Muscle of leg (tissue), 11 donors: Measurements from ENCODE around the gene NIN. TPM values are rescaled to one million over a fixed set of nuclear protein-coding genes. Genes with fewer than 3 reads are reported as not detected.

Source experiments
- DNase-seq: peaks from one replicate; pipeline ENCODE4 v3.0.0; 2013
- H3K27ac ChIP-seq: one replicate; pipeline ENCODE4 v1.5.1; 2013; ENCODE audit warnings: mild to moderate bottlenecking, low read length, control low read depth
- H3K27me3 ChIP-seq: one replicate; pipeline ENCODE4 v1.6.1; 2013; ENCODE audit warnings: low read length; ENCODE audit not compliant: control insufficient read depth, insufficient read depth
- H3K36me3 ChIP-seq: one replicate; pipeline ENCODE4 v1.6.1; 2013; ENCODE audit warnings: low read length; ENCODE audit not compliant: control insufficient read depth, insufficient read depth
- H3K4me1 ChIP-seq: one replicate; pipeline ENCODE4 v1.6.1; 2013; ENCODE audit warnings: low read length; ENCODE audit not compliant: control insufficient read depth, insufficient read depth
- H3K4me3 ChIP-seq: one replicate; pipeline ENCODE4 v1.5.1; 2013; ENCODE audit warnings: low read length, control low read depth
- H3K9me3 ChIP-seq: replicated peaks from 2 replicates; pipeline ENCODE4 v1.6.1; 2013; ENCODE audit warnings: low read depth, low read length; ENCODE audit not compliant: control insufficient read depth
- WGBS: methylation state at CpG from one replicate; pipeline ENCODE4 v1.1.5; 2013; ENCODE audit warnings: missing lambda C conversion rate; ENCODE audit not compliant: insufficient coverage; 5-methylcytosine and 5-hydroxymethylcytosine counted together
- polyA plus RNA-seq, 8 donors: library from polyadenylated mRNA; unstranded; fragments of 120-200 nt; gene quantifications; one replicate each; pipeline versions ENCODE4 v1.2.1 to v1.2.3, GENCODE V29; 2013; ENCODE audit warnings: inconsistent platforms in 1 of 8, low replicate concordance in 1 of 8; ENCODE audit not compliant: insufficient read length in 8 of 8, insufficient read depth in 1 of 8
- total RNA-seq: library from RNA; stranded (reverse); fragments of 120-200 nt; gene quantifications from one replicate; pipeline ENCODE4 v1.2.4, GENCODE V29; 2013

The NIN gene
- total and polyA plus RNA-seq, 9 donors, result 21.3 to 46.8 (median 39.4) TPM

DNA sequence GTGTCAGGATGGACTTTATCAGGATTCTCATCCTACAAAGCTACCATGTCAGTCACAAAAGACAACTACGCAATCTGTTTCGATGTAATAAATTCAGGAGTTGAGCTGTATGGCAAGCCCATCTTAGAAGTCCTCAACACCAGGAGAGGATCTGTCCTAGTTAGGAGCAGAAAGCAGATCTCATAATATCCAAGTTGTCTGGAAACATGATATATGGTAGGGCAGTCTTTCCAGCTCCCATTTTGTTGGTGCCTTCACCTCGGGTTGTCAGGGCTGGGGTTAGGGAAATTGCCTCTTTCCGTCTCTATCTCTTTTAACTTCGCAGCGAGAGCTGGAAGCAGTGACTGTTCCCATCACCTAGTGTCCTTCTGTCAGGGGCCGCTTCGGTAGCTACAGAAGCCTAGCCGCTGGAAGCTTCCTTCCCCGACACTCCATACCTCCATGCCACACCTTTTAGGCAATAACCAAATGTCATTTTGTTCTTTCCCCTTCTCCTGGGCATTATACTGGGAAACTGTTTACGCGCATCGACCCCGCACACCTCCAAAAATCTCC, 1.4 kb downstream of the NIN start:
- peak; percentile 23 for DNase-seq
- WGBS, result 7% methylated on average over 10 of the region's 14 CpGs
- Histone ChIP-seq H3K36me3 (peaks cover 11% of the 10 kb centered on the region), H3K27me3 (no peaks in the 10 kb centered on the region), H3K27ac (peak overlapping the region; percentile 74), H3K4me3 (peak overlapping the region; percentile 84), H3K4me1 (peaks cover 25% of the 10 kb centered on the region), H3K9me3 (no peaks in the 10 kb centered on the region)

DNA sequence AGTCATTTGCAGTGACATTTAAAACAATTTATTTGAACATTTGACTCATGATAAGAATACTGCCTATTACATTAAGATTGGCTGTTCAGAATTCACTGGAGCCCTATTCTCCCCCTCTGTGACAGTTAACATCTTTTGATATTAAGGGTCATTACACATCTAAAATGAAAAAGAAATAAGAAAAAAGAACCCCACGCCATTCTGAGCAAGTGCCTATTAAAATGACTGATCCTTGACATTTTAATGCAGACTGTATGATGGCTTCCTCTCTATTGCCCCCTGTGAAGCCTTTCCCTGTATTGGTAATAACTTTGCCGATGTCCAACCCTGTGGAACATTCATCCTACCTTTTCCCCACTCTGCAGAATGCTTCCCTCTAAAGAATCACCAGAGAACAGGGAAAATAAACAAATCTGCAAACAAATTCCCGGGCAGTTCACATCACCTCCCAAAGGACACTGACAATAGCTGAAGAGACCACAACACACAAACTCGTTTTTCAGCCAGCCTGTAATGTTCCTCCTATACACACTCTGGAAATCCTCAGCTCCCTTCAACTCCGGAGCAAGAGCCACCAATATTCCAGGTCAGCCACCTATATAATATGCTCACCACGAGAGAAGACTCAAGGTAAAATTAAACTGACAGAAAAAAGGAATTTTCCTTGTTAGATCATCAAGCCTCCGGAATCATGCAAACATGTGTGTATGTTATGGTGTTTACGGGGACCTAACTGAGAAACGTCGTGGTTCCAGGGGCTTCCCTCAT, 2.1 kb downstream of the NIN start:
- peak overlapping the region; percentile 74 for H3K27ac ChIP-seq
- peaks cover 27% of the 10 kb centered on the region for H3K4me1 ChIP-seq
- H3K27me3 ChIP-seq, result no peaks in the 10 kb centered on the region
- DNase-seq, result peak; percentile 25
- 50% methylated on average over 3 of the region's 10 CpGs for WGBS
- peaks cover 11% of the 10 kb centered on the region for H3K36me3 ChIP-seq
- no peak overlapping the region for H3K4me3 ChIP-seq
- no peaks in the 10 kb centered on the region for H3K9me3 ChIP-seq

GRCh38 chr14:50826681-50827080, 4.3 kb downstream of the NIN start:
- Histone ChIP-seq H3K4me1 (peaks cover 46% of the 10 kb centered on the region), H3K27ac (no peak overlapping the region), H3K9me3 (no peaks in the 10 kb centered on the region), H3K27me3 (no peaks in the 10 kb centered on the region), H3K36me3 (peaks cover 13% of the 10 kb centered on the region), H3K4me3 (no peak overlapping the region)
- WGBS, result 84% methylated on average over 4 of the region's 8 CpGs
- DNase-seq, result no peak

DNA sequence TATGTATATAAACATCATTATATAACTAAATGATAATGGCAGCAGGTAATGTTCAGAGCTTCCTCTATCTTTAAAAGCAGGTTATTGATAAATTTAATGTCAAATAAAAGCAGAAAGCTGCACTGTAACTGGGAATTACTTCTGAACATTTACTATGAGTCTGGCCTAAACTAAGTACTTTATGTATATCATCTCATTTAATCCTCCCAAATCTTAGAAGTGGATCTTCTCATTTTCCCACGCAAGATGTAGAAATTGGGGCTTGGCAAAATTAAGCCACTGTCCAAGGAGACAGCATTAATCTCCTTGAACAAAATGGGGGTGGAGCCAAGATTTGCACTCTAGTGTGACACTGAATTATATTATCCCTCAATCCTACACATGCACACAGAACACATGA, 5.7 kb downstream of the NIN start:
- no peak overlapping the region for H3K4me3 ChIP-seq
- DNase-seq, result no peak
- no CpG with 5 or more reads among the region's 1 CpG for WGBS
- no peaks in the 10 kb centered on the region for H3K27me3 ChIP-seq
- peaks cover 45% of the 10 kb centered on the region for H3K4me1 ChIP-seq
- H3K27ac ChIP-seq, result no peak overlapping the region
- no peaks in the 10 kb centered on the region for H3K9me3 ChIP-seq
- H3K36me3 ChIP-seq, result peaks cover 17% of the 10 kb centered on the region

- Histone ChIP-seq H3K27ac (peak overlapping the region; percentile 31), H3K4me1 (peaks cover 34% of the 10 kb centered on the region), H3K27me3 (no peaks in the 10 kb centered on the region), H3K9me3 (no peaks in the 10 kb centered on the region), H3K36me3 (peaks cover 18% of the 10 kb centered on the region), H3K4me3 (no peak overlapping the region)
- DNase-seq, result no peak
- 70% methylated on average over 3 of the region's 10 CpGs for WGBS
Measured at GRCh38 chr14:50823762-50824636, 7.0 kb downstream of the NIN start.

DNA sequence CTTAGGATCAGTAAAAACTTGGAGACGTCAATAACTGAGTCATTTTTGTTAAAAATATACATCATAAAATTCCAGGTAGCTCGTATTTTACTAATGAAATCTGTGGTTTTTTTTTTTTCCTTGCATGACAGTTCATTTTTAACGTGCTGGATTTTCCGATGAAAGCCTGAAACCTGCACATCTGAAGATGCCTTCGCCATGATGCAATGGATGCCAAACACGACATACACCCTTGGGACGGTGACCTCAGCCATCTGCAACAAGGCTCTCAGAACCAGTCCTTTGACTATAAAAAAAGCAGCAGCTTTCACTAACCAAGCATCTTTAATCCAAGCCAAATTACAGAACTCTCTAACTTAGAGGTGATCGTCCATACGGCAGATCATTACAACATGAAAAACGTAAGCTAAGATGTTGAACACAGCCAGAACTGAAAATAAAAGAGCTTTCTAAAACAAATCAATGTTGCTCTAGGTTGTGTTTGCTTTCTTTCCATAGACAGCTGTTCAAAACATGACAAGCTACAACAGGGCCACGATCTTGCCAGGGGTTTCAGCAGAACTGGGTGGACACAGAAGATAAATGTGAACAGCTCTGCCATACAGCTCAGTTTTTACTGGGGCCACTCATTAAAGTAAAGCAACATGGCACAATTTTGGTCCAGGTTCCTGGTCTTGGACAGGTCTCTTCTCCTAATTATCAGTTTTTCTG, 7.8 kb downstream of the NIN start:
- DNase-seq, result peak; percentile 60
- H3K4me3 ChIP-seq, result no peak overlapping the region
- peaks cover 18% of the 10 kb centered on the region for H3K36me3 ChIP-seq
- no peaks in the 10 kb centered on the region for H3K27me3 ChIP-seq
- 32% methylated on average over 6 of the region's 11 CpGs for WGBS
- H3K9me3 ChIP-seq, result no peaks in the 10 kb centered on the region
- peaks cover 32% of the 10 kb centered on the region for H3K4me1 ChIP-seq
- peak overlapping the region; percentile 31 for H3K27ac ChIP-seq

- peaks cover 32% of the 10 kb centered on the region for H3K4me1 ChIP-seq
- WGBS, result 78% methylated on average over 5 of the region's 11 CpGs
- H3K9me3 ChIP-seq, result no peaks in the 10 kb centered on the region
- H3K27ac ChIP-seq, result no peak overlapping the region
- H3K27me3 ChIP-seq, result no peaks in the 10 kb centered on the region
- H3K4me3 ChIP-seq, result no peak overlapping the region
- peaks cover 18% of the 10 kb centered on the region for H3K36me3 ChIP-seq
- DNase-seq, result no peak
Measured at GRCh38 chr14:50822501-50823042, 8.4 kb downstream of the NIN start.

GRCh38 chr14:50821510-50822464, 9.2 kb downstream of the NIN start:
- DNase-seq, result no peak
- H3K27me3 ChIP-seq, result no peaks in the 10 kb centered on the region
- 77% methylated on average over 13 of the region's 13 CpGs for WGBS
- H3K36me3 ChIP-seq, result peaks cover 14% of the 10 kb centered on the region
- peaks cover 30% of the 10 kb centered on the region for H3K4me1 ChIP-seq
- H3K4me3 ChIP-seq, result no peak overlapping the region
- H3K9me3 ChIP-seq, result no peaks in the 10 kb centered on the region
- H3K27ac ChIP-seq, result no peak overlapping the region
